ENCODE data around the gene PGM2L1.
"Not testable (repeated sequence)": the region's sequence is repeated elsewhere in the genome, so short reads cannot be mapped to it uniquely, and the experiment has no call there.

Gene PGM2L1

GRCh38 chr11:74332291-74332690, 65.9 kb downstream of the PGM2L1 start:
- DNase-seq: no peak

- DNase-seq: not testable (repeated sequence)
Measured at GRCh38 chr11:74331000-74331399, 67.2 kb downstream of the PGM2L1 start.

- peak; percentile 79 for DNase-seq
Measured at GRCh38 chr11:74330075-74330858, 68.0 kb downstream of the PGM2L1 start.

GRCh38 chr11:74327076-74327475, 71.2 kb downstream of the PGM2L1 start:
- DNase-seq: no peak

GRCh38 chr11:74326665-74327064, 71.6 kb downstream of the PGM2L1 start:
- DNase-seq: no peak

- DNase-seq: peak; percentile 82
Measured at GRCh38 chr11:74325649-74326645, 72.3 kb downstream of the PGM2L1 start.

- no peak for DNase-seq
Measured at GRCh38 chr11:74322667-74323066, 75.6 kb downstream of the PGM2L1 start.

GRCh38 chr11:74321487-74322188, 76.6 kb downstream of the PGM2L1 start:
- DNase-seq: peak; percentile 91

GRCh38 chr11:74320538-74320937, 77.7 kb downstream of the PGM2L1 start:
- DNase-seq: peak; percentile 30

GRCh38 chr11:74319139-74319816, 79.0 kb downstream of the PGM2L1 start:
- DNase-seq: peak; percentile 98

GRCh38 chr11:74318241-74318932, 79.8 kb downstream of the PGM2L1 start:
- peak; percentile 56 for DNase-seq

- peak; percentile 87 for DNase-seq
Measured at GRCh38 chr11:74316772-74317505, 81.3 kb downstream of the PGM2L1 start.

- no peak for DNase-seq
Measured at GRCh38 chr11:74312326-74312725, 85.9 kb downstream of the PGM2L1 start.

- peak; percentile 52 for DNase-seq
Measured at GRCh38 chr11:74311352-74311926, 86.8 kb downstream of the PGM2L1 start, which contains the start of gene P4HA3. Gene P4HA3 (minus strand): TSS chr11:74311640. CDS start chr11:74311611, 29 bp downstream.

- DNase-seq: no peak
Measured at GRCh38 chr11:74310857-74311256, 87.4 kb downstream of the PGM2L1 start.

GRCh38 chr11:74307434-74307833, 90.8 kb downstream of the PGM2L1 start:
- peak; percentile 50 for DNase-seq

GRCh38 chr11:74306435-74307175, 91.6 kb downstream of the PGM2L1 start:
- no peak for DNase-seq

- DNase-seq: no peak
Measured at GRCh38 chr11:74299015-74299414, 99.2 kb downstream of the PGM2L1 start.

GRCh38 chr11:74297484-74297883, 100.7 kb downstream of the PGM2L1 start:
- no peak for DNase-seq

Data from fibroblast of skin of back (primary cell).